ENCODE results near the gene LRCH1. TPM values are rescaled to one million over a fixed set of nuclear protein-coding genes. Genes with fewer than 3 reads are reported as not detected.

LRCH1 gene
- total RNA-seq, 1 experiment from 2014 or later: 11.7 TPM

DNA sequence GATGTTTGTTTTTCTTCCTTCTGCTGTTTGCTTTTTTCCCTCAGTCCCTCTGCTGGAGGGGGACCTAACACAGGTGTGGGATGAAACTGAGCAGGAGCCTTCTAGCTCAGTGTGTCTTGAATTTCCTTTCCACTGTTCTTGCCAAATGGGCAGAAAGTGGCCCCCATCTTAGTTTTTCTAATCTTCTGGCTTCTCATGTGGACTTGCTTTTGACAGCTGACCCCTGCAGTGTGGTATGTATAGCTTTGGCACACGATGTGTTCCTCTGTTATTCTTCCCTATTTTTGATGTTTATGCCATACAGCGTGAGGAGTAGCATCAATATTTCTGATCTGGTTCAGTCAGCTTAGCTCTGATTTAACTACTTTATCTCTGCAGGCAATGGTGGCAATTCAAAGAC lies 8.3 kb downstream of the LRCH1 start:
- BruUV-seq (replicated peaks): no TSS peak
- no peaks in the 10 kb centered on the region for H3K9me3 Mint-ChIP-seq (ENCODE audit: low read depth, unreplicated experiment)
- H3K36me3 Mint-ChIP-seq (ENCODE audit: insufficient read depth, unreplicated experiment): no peaks in the 10 kb centered on the region
- intact Hi-C loops (cut with micrococcal nuclease; ENCODE audit: unreplicated experiment): no loop called here
- no peaks in the 10 kb centered on the region for H3K4me1 Mint-ChIP-seq (ENCODE audit: low read depth, unreplicated experiment)
- no peak overlapping the region for H3K27ac Mint-ChIP-seq (ENCODE audit: unreplicated experiment)
- H3K4me3 Mint-ChIP-seq (ENCODE audit: low read depth, unreplicated experiment): no peak overlapping the region
- TF ChIP-seq, protein P1, sequence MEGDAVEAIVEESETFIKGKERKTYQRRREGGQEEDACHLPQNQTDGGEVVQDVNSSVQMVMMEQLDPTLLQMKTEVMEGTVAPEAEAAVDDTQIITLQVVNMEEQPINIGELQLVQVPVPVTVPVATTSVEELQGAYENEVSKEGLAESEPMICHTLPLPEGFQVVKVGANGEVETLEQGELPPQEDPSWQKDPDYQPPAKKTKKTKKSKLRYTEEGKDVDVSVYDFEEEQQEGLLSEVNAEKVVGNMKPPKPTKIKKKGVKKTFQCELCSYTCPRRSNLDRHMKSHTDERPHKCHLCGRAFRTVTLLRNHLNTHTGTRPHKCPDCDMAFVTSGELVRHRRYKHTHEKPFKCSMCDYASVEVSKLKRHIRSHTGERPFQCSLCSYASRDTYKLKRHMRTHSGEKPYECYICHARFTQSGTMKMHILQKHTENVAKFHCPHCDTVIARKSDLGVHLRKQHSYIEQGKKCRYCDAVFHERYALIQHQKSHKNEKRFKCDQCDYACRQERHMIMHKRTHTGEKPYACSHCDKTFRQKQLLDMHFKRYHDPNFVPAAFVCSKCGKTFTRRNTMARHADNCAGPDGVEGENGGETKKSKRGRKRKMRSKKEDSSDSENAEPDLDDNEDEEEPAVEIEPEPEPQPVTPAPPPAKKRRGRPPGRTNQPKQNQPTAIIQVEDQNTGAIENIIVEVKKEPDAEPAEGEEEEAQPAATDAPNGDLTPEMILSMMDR (IDR thresholded peaks at IDR 0.05; ENCODE audit: unreplicated experiment): no peak
- no peak for DNase-seq
- H3K27me3 Mint-ChIP-seq (ENCODE audit: unreplicated experiment): no peaks in the 10 kb centered on the region
- CTCF ChIA-PET: no interaction called here

DNA sequence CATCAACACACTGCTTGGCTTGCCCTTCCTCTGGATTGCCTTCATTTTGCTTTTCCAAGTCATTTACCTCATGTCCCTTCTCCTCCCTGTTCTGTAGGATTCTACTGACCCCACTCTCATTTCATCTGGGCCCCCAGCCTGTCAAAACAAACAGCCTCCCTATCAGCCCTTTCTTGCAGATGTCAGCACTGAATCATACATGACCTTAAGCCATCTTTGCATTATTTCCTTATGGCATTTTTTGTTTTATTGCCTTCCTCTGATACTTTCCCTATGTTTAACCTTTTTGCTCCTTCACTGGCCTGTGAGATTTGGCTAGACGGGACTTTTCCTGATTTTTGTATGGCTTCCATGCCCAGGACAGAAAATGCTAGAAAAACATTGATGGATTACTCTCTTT lies 8.7 kb downstream of the LRCH1 start:
- BruUV-seq (replicated peaks): no TSS peak
- Mint-ChIP-seq H3K27me3 (ENCODE audit: unreplicated experiment) (no peaks in the 10 kb centered on the region), H3K4me1 (ENCODE audit: low read depth, unreplicated experiment) (no peaks in the 10 kb centered on the region), H3K36me3 (ENCODE audit: insufficient read depth, unreplicated experiment) (no peaks in the 10 kb centered on the region), H3K27ac (ENCODE audit: unreplicated experiment) (no peak overlapping the region), H3K4me3 (ENCODE audit: low read depth, unreplicated experiment) (no peak overlapping the region), H3K9me3 (ENCODE audit: low read depth, unreplicated experiment) (no peaks in the 10 kb centered on the region)
- no peak for DNase-seq
- intact Hi-C loops (cut with micrococcal nuclease; ENCODE audit: unreplicated experiment): no loop called here
- TF ChIP-seq, protein P1 (IDR thresholded peaks at IDR 0.05; ENCODE audit: unreplicated experiment): no peak
- CTCF ChIA-PET: no interaction called here

- CTCF ChIA-PET: no interaction called here
- no peaks in the 10 kb centered on the region for H3K27me3 Mint-ChIP-seq (ENCODE audit: unreplicated experiment)
- H3K4me1 Mint-ChIP-seq (ENCODE audit: low read depth, unreplicated experiment): no peaks in the 10 kb centered on the region
- intact Hi-C loops (cut with micrococcal nuclease; ENCODE audit: unreplicated experiment): no loop called here
- TF ChIP-seq, protein P1 (IDR thresholded peaks at IDR 0.05; ENCODE audit: unreplicated experiment): no peak
- no TSS peak for BruUV-seq (replicated peaks)
- no peaks in the 10 kb centered on the region for H3K36me3 Mint-ChIP-seq (ENCODE audit: insufficient read depth, unreplicated experiment)
- no peak for DNase-seq
- H3K4me3 Mint-ChIP-seq (ENCODE audit: low read depth, unreplicated experiment): no peak overlapping the region
- no peak overlapping the region for H3K27ac Mint-ChIP-seq (ENCODE audit: unreplicated experiment)
- H3K9me3 Mint-ChIP-seq (ENCODE audit: low read depth, unreplicated experiment): no peaks in the 10 kb centered on the region
Measured at GRCh38 chr13:46562152-46562551, 9.2 kb downstream of the LRCH1 start.

GRCh38 chr13:46562581-46562980 lies 9.6 kb downstream of the LRCH1 start:
- BruUV-seq (replicated peaks): no TSS peak
- H3K36me3 Mint-ChIP-seq (ENCODE audit: insufficient read depth, unreplicated experiment): no peaks in the 10 kb centered on the region
- no peak overlapping the region for H3K4me3 Mint-ChIP-seq (ENCODE audit: low read depth, unreplicated experiment)
- H3K4me1 Mint-ChIP-seq (ENCODE audit: low read depth, unreplicated experiment): no peaks in the 10 kb centered on the region
- no peaks in the 10 kb centered on the region for H3K27me3 Mint-ChIP-seq (ENCODE audit: unreplicated experiment)
- TF ChIP-seq, protein P1 (IDR thresholded peaks at IDR 0.05; ENCODE audit: unreplicated experiment): no peak
- intact Hi-C loops (cut with micrococcal nuclease; ENCODE audit: unreplicated experiment): no loop called here
- no peaks in the 10 kb centered on the region for H3K9me3 Mint-ChIP-seq (ENCODE audit: low read depth, unreplicated experiment)
- H3K27ac Mint-ChIP-seq (ENCODE audit: unreplicated experiment): no peak overlapping the region
- CTCF ChIA-PET: no interaction called here
- DNase-seq: no peak
